GM19240 (cell line): Measurements from ENCODE around the gene DHCR24.

Experiments used
- DNase-seq: peaks from one replicate; pipeline ENCODE4 v3.0.0; 2011; ENCODE audit warnings: low spot score; ENCODE audit not compliant: insufficient read length

The DHCR24 gene

DNA sequence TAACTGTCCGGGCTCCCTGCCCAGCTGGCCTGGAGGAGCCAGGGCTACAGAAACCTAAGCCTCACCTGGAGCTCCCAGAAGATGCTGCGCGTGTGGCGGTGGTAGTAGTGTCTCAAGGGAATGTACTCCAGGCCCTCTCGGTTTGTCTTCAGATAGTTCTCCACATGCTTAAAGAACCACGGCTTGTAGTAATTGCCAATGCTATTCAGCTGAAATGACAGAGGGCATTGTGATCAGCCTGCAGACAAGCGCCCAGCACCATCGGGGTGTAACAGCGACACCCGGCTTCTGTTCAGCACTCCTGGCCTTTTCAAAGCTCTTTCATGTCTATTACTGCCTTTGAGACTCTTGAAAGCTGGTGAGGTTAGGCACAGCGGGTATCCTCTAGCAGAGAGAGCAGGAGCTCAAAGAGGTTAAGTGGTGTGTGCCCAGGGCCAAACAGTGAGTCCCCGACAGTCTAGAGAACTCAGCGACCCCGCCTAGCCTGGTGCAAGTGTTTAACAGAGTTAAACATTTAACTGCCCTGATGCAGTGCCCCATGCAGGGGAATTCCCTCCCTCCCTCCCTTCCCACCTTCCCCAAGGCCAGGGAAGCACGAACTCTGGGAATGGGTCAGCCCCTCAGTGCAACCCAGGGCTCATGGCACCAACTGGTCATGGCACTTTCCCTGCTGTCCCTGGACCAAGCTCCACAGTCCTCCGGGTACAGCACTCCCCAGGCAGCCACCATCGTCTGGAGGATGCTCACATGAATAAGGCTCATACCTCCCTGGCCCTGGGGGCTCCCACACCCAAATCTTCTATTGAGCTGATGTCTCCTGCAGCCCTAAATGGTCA is 21.5 kb downstream of the DHCR24 start:
- no peak for DNase-seq

DNA sequence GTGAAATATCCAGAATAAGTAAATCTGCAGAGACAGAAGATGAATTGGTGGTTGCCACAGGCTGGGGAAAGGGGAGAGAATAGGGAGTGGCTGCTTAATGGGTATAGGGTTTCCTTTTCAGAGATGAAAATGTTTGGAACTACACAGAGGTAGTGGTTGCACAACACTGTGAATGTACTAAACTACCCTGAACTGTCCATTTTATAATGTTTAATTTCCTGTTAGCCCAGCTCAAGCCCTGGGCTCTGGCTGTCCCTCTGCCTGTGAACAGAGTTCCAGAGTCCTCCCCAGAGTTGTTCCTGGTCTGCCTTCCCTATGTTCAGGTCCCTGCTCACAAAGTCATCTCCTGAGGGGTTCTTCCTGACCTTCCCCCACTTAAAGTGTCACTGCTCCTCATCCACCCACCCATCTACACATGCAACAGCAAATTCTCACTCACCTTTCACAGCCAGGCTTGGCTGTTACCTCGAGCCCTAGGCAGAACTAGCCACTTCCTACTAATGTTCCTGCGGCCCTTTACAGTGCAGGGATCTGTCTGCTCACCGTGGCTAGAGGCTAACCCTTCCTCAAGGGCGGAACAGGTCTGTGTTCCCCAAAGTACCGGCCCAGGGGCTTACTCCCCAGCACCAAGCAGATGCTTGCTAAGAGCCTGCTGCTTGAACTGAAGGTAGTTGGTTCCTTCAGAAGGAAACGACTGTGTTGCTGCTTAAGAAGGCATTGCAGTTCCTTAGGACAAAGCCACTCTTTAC is 22.4 kb downstream of the DHCR24 start:
- no peak for DNase-seq

DNA sequence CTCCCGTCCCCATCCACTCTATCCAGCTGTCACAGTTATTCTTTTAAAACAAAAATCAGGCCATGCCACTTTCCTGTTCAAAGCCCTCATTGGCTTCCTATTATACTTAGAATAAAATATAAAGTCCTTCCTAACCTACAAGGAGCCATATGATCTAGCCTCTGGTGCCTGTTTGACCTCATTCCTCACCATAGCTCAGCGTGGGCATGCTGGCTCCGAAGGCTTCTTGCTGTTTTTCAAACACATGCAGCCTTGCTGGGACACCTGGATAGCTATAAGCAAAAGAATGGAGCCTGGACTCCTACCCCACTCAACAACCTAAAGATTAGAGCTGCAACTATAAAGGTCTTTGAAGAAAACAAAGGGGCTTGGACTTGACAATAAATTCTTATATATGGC is 23.7 kb downstream of the DHCR24 start:
- DNase-seq: no peak

DNA sequence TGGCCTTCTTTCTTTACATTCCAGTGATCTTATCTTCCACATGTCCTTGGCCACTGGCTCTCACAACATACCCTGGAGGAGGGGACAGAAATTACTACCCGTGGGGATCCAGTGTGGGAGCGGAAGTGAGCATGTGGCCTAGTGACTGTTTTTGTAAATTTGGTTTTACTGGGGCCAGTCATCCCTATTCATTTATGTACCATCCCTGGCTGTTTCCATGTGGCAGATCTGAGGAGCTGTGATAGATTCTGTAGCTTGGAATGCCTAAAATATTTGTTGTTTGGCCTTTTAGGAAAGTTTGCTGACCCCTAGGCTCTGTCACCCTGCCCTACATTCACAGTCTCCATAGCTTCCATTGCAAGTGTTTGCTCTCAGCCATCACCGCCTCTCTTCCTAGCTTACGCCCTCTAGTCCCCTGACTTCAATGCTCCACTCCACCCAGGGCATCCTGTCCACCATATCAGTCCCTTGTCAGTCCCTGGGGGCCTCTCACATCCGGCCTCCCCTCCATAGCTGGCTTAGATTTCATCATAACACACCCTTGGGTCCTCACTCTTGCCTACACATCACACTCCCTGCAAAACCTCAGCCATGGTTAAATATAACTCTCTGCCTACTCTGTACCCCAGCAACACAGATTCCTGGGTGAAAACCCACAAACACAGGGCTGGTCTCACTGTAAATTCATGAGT is 25.8 kb downstream of the DHCR24 start:
- DNase-seq: no peak

DNA sequence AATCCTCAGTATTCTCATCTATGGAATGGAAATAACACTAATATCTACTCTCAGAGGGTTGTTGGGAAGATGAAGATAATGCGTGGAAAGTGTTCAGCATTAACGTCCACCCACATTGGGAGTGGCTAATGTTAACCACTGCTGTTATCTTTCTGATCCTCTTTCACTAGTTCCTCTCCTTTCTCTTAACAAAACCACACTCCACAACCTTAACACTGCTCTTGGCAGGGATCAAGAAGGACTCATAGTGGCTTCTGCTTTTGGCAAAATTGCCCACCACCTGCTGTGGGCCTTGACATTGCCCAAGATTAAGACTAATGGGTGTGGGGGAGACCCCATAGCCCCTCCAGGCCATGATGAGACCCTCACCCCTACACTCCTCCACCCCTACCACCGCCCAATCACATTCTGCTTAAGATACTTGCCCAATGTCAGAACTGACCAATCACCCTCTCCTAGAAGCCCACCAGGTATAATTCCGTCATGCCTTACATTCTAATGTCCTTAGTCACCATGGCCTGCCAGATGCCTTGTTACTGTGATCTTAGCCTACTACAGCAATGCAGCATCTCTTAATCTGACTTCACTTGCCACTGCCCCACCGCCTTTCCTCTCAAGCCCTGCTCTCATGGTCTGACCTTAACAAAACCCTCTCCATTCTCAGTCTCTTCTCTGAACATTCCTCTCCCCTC is 27.1 kb downstream of the DHCR24 start:
- DNase-seq: no peak

DNA sequence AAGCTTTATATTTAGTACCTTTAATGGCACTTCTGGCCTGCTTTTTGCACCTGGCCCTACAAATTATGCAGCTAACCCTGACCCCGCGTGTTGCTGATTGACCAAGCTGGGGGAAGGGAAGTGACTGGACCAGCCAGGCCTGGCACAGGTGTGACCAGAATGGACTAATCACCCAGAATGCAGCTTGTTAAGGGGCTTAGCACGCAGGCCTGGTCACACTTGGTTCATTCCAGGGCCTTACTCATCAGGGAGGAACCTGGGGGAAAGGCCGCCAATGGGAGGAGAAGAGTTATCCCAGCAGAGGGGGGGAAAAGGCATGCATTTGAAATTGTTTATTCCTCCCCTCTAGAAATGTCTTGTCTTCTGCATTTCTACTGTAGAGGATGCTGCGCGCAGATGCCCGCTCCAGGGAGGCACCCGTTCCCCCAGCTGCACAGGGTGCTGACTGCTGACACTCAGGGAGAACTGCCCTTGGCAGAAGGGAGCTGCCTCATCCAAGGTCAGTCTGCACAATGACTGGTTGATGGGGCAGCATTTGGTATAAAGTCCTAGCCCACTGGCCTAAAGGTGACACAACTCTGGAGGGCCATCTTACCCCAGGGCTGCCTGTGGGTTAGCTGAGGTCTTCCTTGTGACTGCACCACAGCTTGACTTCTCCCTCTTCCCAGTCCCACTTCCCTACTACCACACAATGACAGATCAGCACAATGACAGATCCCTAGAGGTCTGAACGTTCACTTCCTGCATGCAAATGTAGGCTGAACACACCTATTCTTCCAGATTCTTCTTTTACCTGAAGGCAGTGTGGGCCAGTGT is 29.0 kb downstream of the DHCR24 start:
- no peak for DNase-seq

DNA sequence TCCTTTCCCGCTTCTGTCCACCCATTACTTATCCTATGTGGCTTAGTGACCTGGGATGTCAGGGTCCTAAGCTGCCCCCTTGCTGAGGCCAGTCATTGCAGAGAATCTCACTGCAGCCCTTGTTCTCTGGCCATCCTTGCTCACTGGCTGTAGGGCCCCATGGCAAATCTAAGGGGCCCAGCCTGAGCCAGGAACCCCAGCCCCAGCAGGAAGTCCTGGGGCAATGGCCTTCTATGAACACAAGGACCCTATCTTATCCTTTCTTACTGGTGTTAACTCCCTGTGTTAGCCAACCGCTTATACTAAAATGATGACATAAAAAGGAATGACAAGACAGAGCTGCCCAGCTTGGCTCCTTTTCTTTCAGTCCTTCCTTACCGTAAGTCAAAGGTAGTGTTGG is 29.9 kb downstream of the DHCR24 start:
- no peak for DNase-seq

DNA sequence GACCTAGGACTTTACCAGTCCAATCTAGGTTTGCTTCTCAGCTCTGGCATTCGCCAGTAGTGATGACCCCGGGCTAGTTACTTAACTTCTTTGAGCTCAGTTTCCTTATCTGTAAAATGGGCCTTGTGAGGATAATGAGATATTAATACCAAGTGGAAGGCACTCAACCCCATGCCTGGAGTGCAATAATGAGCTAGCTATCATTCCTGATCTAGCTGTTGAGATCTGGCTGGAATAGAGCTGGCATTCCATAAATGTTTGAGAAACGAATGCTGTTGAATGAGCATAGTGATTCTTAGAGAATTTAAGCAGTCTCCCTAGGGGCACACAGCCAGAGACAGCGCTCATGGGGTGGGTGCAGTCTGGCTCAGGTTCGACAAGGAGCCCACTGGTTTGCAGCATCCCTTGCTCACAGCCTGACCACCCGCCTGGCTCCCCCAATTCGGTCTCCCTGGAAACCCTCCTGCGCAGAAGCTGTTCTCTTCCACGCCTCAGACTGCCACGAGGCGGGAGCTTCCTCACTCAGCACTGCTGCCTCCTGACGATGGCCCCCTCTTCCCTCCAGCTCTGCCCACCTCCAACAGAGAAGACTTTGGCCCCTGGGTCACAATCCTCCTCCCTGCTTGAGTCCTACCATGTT is 32.5 kb downstream of the DHCR24 start:
- DNase-seq: no peak

DNA sequence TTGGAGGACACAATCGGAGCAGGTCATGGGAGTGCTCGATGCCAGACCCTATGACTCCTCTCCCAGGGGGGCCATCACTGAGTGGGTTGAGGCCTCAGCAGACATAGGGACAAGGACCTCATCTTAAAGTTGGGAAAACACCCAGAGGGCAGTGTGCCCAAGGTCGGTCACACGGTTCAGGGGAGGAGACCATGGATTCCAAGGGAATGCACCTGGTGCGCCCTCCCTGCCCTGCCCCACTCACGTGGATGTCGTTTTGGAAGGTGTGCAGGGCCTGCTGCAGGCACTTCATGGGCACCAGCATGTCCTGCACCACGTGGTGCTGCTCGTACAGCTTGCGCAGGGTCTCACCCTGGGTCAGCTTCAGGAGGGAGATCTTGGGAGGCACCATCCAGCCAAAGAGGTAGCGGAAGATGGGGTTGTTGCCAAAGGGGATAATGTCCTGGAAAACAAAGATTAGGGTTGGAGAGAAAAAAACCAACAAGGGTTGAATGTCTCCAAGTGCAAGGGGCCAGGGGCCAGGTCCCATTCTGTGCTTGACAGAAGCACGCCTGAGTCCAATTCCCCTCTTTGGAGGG is 33.1 kb downstream of the DHCR24 start:
- DNase-seq: no peak

DNA sequence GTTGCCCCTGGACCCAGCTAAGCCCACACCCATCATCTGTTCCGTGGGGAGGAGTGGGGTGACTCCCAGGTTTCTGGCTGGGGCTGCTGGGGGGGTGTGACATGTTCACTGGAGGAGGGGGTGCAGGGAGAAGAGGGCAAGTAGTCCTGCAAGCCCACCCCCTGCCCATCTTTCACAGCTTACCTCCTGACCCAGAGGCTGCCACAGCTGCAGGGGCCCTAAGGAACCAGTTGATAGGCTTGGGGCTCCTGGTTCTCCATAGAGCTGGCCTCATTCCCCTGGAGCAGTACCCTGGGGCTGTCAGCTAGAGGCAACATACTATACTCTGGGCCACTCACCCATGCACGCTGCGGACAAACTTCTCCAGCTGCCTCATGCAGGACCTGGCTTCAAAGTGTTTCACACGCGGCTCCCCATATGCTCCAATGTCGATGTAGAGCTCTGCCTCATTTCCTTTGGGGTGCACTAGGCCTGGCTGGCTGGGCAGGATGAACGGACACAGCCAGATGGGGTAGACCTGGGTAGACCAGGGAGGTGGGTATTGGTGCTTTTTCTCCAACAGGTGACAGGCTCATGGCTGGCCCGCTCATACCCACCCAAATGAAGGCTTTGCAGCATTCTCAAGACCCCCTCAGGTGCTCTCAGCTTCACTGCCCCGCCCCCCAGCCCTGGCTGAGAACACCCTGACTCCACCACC is 33.8 kb downstream of the DHCR24 start:
- DNase-seq: no peak

DNA sequence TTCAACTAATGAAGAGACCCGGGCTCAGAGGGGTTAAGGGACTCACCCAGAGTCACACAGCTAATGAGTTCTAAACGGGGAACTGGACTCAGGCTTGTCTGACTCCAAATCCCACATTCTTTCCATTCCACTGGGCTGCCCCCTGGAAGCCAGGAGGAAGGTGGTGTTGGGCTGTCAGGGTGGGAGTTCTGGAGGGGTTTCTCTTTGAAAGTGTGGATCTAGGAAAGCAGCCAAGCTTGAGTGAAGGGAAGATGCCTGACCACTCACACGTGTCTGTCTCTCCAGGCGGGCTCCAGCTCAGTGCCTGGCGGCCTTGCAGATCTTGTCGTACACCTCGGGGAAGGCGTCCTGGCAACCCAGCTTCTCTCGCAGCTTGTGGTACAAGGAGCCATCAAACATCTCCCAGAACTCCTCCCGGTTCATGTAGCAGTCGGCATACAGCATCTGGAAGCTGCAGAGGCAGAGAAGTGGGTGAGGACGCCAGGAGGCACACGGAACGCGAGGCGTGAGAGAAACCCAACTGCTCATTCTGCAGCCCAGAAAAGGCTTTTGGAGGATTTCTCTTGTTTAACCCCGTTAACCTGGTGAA is 35.0 kb downstream of the DHCR24 start:
- no peak for DNase-seq

DNA sequence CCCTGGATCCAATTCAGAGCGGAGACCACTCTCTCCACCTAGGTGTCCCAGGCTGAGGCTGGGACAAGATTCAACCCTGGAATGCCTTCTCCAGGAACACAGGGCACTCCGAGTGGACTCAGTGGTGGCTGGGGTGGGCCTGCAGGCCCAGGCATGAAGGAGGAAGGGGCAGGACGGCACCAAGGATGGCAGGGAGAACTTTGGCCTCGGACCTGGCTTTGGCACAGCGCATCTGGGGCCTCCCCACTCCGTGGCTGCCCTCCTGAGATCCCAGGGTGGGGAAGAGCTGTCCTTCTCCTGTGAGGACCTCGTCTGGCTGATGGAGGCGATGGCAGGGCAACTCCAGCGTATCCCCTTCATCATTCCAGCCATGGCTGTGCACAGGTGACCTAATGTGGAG is 35.6 kb downstream of the DHCR24 start:
- DNase-seq: no peak

DNA sequence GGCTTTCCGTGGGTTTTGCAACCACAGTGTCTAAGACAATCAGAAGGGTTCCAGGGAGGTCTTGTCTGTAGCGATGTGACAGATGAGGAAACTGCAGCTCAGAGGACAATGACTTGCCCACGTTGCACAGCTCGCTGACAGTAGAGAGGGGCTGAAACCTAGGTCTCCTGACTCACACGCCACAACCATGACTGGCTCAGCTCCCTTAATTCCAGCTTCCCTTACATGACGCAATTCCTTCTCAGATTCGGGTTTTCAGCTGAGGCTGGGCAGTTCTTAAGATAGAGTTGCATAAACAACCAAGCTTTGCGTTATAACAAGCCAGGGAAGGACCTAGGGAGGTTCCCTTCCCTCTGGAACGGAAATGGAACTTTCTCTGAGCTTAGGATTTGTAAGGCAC is 36.3 kb downstream of the DHCR24 start:
- DNase-seq: no peak

DNA sequence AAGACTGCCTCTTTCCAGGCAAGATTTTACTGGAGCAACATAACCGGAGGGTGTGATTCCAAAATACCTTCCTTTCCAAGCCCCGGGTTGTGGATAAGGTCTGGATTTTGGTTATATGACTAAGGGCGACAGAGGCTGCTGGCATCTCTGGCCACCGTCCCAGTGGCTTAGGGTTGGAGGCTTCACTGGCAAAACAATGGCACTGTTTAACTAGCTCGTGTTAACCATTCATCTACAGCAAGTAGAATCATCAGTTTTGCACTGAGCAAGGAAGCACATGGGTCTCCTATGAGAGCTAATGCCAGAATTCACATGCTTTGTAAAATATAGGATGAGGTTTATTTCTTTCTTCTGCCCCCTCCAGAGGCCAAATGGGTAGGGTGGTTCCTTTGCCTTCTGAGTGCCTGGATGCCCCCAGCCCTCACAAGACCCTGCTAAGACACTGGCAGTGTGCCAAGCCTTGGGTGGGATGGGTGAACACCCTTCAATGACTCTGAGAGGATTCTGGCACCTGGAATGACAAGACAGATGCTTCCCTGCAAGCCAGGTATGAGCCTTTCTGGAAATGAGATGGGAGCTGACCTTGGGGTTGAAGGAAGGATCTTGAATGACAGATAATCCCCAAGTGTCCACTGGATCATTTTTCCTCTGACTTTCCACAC is 36.8 kb downstream of the DHCR24 start:
- no peak for DNase-seq

DNA sequence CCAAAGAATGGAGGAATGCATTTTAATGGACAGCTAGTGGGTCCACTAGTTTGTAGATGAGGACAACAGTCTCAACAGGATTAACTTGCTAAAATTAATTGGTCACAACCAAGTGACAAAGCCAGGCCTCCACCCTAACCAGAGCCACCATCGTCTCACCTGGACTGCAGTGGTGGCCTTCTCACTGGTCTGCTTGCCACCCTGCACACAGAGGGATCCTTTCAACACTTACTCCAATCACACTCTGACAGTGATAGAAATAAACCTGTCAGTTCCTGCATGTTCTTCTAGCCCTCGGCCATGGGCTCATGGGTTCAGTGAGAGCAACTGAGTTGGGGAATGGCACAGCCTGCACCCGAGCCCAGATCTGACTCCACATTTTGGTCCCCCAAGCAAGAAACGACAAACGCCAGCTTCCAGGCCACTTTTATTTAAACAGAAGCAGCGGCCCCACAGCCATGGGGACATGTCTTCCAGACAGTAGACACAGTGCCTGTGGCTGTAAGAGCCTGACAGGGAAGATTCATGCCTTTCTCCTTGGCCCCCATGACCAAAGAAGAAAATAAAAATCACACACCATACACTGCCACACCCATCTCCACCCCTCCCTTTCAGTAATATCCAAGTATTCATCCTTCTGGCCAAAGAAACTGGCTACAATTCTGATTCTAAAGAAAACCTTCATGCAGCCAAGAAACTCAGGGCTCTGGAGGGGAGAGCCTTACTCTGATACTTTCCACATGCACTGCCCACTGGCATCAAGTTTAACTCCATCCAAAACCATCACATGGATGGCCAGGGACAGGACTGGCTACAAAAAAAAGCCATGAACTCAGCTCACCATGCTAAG is 37.6 kb downstream of the DHCR24 start:
- DNase-seq: no peak

DNA sequence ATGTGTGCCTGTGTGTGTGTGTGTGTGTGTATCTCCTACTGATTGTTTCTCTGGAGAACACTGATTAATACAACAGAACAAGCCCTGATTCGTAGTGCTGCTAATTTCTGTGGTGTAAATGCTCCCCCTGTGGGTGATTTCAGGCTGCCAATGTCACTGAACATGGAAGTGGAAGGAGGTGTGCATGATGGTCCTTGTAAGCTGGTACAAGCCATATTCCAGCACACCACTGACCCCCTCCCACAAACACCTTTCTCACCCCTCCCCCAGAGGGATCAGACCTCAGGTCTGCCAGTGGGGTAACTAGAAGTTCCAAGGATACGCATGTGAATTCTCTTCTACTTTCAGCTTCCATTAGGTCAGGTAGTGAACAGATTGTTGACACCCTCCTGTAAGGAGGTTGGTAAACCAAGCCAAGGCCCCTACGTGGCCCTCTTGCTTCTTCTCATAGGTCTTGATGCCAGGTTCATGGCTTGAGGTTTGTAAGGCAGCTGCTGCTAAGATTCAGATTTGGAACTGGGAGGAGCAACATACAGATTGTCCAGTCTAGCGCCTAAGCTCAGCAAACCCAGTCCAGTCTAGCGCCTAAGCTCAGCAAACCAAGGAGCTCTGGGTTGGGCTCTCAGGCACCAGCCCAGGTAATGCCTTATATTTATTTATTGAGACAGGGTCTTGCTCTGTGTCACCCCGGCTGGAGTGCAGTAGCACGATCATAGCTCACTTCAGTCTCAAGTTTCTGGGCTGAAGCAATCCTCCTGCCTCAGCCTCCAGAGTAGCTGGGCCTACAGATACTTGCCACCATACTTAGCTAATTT is 38.7 kb downstream of the DHCR24 start:
- DNase-seq: no peak
